Body of pancreas (tissue), 4 donors: ENCODE data around the gene TMEM92.
"Not testable (repeated sequence)": the region's sequence is repeated elsewhere in the genome, so short reads cannot be mapped to it uniquely, and the experiment has no call there.

Experiments used
- CTCF ChIP-seq, 7 experiments: fragments of 450-650 bp in 4 of 7; fragments of 200-600 bp in 3 of 7; sonication (generic) in 3 of 7; IDR thresholded peaks; one replicate each; pipeline ENCODE4 v1.5.1; 2016 to 2019; ENCODE audit warnings: antibody characterized with exemption in 7 of 7
- POLR2A ChIP-seq, 3 donors: fragments of 450-650 bp; IDR thresholded peaks; one replicate each; pipeline ENCODE4 v1.6.1; 2016; ENCODE audit warnings: antibody characterized with exemption in 3 of 3, mild to moderate bottlenecking in 2 of 3

DNA sequence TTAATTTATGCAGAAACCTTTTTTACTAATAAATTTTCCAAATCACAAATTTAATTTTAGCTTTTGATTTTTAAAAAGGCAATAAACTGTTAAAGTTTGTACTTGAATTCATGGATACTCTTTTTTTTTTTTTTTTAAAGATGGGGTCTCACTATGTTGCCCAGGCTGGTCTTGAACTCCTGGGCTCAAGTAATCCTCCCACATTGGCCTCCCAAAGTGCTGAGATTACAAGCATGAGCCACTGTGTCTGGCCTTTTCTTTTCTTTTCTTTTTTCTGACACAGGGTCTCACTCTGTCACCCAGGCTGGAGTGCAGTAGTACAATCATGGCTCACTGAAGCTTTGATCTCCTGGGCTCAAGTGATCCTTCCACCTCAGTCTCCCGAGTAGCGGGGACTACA, 42.4 kb downstream of the TMEM92 start:
- not testable (repeated sequence) for TF ChIP-seq CTCF, POLR2A (IDR thresholded peaks at IDR 0.05)
